ENCODE measurements around the gene KTI12. TPM values are rescaled to one million over a fixed set of nuclear protein-coding genes. Genes with fewer than 3 reads are reported as not detected.
A peak's percentile ranks its signal among the peaks of the same experiment; 100 is the strongest.

The KTI12 gene
- total RNA-seq, 2 experiments from 2014 or later = 16.4 to 16.8 TPM

DNA sequence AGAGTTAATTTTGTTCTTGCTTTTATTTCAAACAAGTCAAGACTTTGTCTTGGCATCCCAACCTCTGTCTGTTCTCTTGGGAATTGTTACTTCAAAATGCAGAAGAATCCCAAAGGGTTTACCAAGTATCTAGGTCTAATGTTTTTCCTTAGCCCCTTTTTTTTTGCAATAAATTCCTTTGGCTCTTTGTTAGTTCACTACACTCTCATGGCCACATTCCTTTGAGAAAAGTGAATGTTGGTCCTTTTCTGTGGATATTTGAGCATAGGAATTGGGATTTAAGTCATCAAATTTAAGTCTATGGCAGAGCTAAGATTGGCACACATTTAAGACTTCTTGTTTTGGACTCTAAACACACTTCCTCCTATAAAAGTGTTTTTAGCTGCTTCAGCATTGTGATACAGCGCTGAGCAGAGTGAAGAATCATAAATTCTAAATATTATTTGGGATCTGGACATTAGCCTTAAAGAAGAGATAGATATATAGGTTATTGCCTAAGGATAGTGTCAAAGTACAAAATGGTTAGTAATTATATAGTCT is 24.3 kb upstream of the KTI12 start:
- BruUV-seq (replicated peaks) = no TSS peak
- intact Hi-C loops (cut with micrococcal nuclease; ENCODE audit: unreplicated experiment) = loop anchor here (2.0 to 10.0 kb wide), 3 partner anchors 345 to 1777 kb away; partner anchors contain the start of genes LRP8 and NDC1
- Histone ChIP-seq H3K9me2 (ENCODE audit: insufficient read depth, low read length) (no peaks in the 10 kb centered on the region), H3K79me2 (ENCODE audit: insufficient read depth, low read depth, low read length) (peaks cover 70% of the 10 kb centered on the region), H3K4me2 (ENCODE audit: low read length) (peak overlapping the region; percentile 97), H3K27ac (ENCODE audit: low read depth, low read length, poor library complexity, severe bottlenecking) (no peak overlapping the region), H3K4me1 (ENCODE audit: insufficient read depth, low read length, poor library complexity, severe bottlenecking) (peaks cover 38% of the 10 kb centered on the region), H3K4me3 (ENCODE audit: low read depth, low read length, poor library complexity, severe bottlenecking) (peak overlapping the region; percentile 96), H3K9me3 (ENCODE audit: low read length) (no peaks in the 10 kb centered on the region), H2AFZ (ENCODE audit: low read length) (no peak overlapping the region), H3K36me3 (ENCODE audit: insufficient read depth, low read length) (peaks cover 47% of the 10 kb centered on the region), H4K20me1 (ENCODE audit: insufficient read depth, low read length) (peaks cover 31% of the 10 kb centered on the region; the same call in 1 of the 2 replicates)
- no peak for TF ChIP-seq EZH2phosphoT487 (IDR thresholded peaks at IDR 0.05; ENCODE audit: borderline replicate concordance, low read depth, low read length)
- TF ChIP-seq CTCF (conservative IDR thresholded peaks at IDR 0.05; ENCODE audit: low read length) = no peak
- ChIA-PET CTCF (ENCODE audit: unreplicated experiment) (no interaction called here), POLR2A (interaction anchor here (0.6 kb wide), 1 partner anchor 330 kb away, joined by 4 read pairs; no protein-coding TSS in a partner anchor)
- DNase-seq (ENCODE audit: low spot score) = no peak

DNA sequence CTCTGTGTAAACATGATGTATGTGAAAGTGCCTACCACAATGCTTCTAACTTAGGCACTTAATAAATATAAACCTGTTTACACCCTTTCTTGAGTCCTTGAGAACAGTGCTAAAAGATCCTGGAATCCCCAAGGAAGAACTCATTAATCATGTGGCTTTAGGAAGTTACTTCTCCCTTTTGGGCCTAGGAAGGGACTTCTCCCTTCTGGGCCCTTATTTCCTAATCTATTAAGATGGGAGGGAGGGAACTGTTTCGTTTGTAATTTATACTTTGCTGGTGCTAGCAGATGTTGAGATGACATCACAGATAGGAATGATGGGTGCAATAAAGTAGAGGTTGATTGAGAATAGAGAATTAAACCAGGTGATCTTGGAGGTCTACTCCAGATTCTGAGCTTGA is 23.6 kb upstream of the KTI12 start:
- POLR2A ChIA-PET = interaction anchor here (0.6 kb wide), 2 partner anchors 10 to 330 kb away, joined by 3 to 4 read pairs; no protein-coding TSS in a partner anchor
- peak overlapping the region; percentile 96 for H3K4me3 ChIP-seq (ENCODE audit: low read depth, low read length, poor library complexity, severe bottlenecking)
- peak overlapping the region; percentile 97 for H3K4me2 ChIP-seq (ENCODE audit: low read length)
- intact Hi-C loops (cut with micrococcal nuclease; ENCODE audit: unreplicated experiment) = loop anchor here (2.0 to 10.0 kb wide), 3 partner anchors 346 to 1778 kb away; partner anchors contain the start of genes LRP8 and NDC1
- H2AFZ ChIP-seq (ENCODE audit: low read length) = no peak overlapping the region
- peaks cover 70% of the 10 kb centered on the region for H3K79me2 ChIP-seq (ENCODE audit: insufficient read depth, low read depth, low read length)
- peaks cover 45% of the 10 kb centered on the region for H3K36me3 ChIP-seq (ENCODE audit: insufficient read depth, low read length)
- DNase-seq (ENCODE audit: low spot score) = no peak
- BruUV-seq (replicated peaks) = TSS peak; percentile 79
- H3K4me1 ChIP-seq (ENCODE audit: insufficient read depth, low read length, poor library complexity, severe bottlenecking) = peaks cover 38% of the 10 kb centered on the region
- H3K27ac ChIP-seq (ENCODE audit: low read depth, low read length, poor library complexity, severe bottlenecking) = peak overlapping the region; percentile 80
- peaks cover 31% of the 10 kb centered on the region; the same call in 1 of the 2 replicates for H4K20me1 ChIP-seq (ENCODE audit: insufficient read depth, low read length)
- no peaks in the 10 kb centered on the region for H3K9me2 ChIP-seq (ENCODE audit: insufficient read depth, low read length)
- TF ChIP-seq CTCF (conservative IDR thresholded peaks at IDR 0.05; ENCODE audit: low read length) = no peak
- no peak for TF ChIP-seq EZH2phosphoT487 (IDR thresholded peaks at IDR 0.05; ENCODE audit: borderline replicate concordance, low read depth, low read length)
- H3K9me3 ChIP-seq (ENCODE audit: low read length) = no peaks in the 10 kb centered on the region
- CTCF ChIA-PET (ENCODE audit: unreplicated experiment) = no interaction called here

- peaks cover 31% of the 10 kb centered on the region; the same call in 1 of the 2 replicates for H4K20me1 ChIP-seq (ENCODE audit: insufficient read depth, low read length)
- TF ChIP-seq CTCF (conservative IDR thresholded peaks at IDR 0.05; ENCODE audit: low read length) = no peak
- TF ChIP-seq EZH2phosphoT487 (IDR thresholded peaks at IDR 0.05; ENCODE audit: borderline replicate concordance, low read depth, low read length) = no peak
- peaks cover 70% of the 10 kb centered on the region for H3K79me2 ChIP-seq (ENCODE audit: insufficient read depth, low read depth, low read length)
- no peaks in the 10 kb centered on the region for H3K9me2 ChIP-seq (ENCODE audit: insufficient read depth, low read length)
- no peak for DNase-seq (ENCODE audit: low spot score)
- peak overlapping the region; percentile 90; the same call in 1 of the 2 replicates for H2AFZ ChIP-seq (ENCODE audit: low read length)
- H3K4me3 ChIP-seq (ENCODE audit: low read depth, low read length, poor library complexity, severe bottlenecking) = peak overlapping the region; percentile 96
- ChIA-PET CTCF (ENCODE audit: unreplicated experiment) (no interaction called here), POLR2A (interaction anchor here (0.6 kb wide), 1 partner anchor 10 kb away, joined by 3 read pairs; no protein-coding TSS in a partner anchor)
- intact Hi-C loops (cut with micrococcal nuclease; ENCODE audit: unreplicated experiment) = loop anchor here (1.0 to 10.0 kb wide), 5 partner anchors 24 to 1778 kb away; partner anchors contain the start of genes KTI12, LRP8 and NDC1
- H3K4me2 ChIP-seq (ENCODE audit: low read length) = peak overlapping the region; percentile 97
- H3K4me1 ChIP-seq (ENCODE audit: insufficient read depth, low read length, poor library complexity, severe bottlenecking) = peaks cover 38% of the 10 kb centered on the region
- no TSS peak for BruUV-seq (replicated peaks)
- peaks cover 48% of the 10 kb centered on the region for H3K36me3 ChIP-seq (ENCODE audit: insufficient read depth, low read length)
- H3K9me3 ChIP-seq (ENCODE audit: low read length) = no peaks in the 10 kb centered on the region
- H3K27ac ChIP-seq (ENCODE audit: low read depth, low read length, poor library complexity, severe bottlenecking) = peak overlapping the region; percentile 80
These were observed 23.3 kb upstream of the KTI12 start for GRCh38 chr1:52056937-52057231.

Measured in OCI-LY7 (cell line).